GM19193 (cell line): ENCODE measurements around the gene GPR17.

Experiments
- POLR2A ChIP-seq: IDR thresholded peaks from 4 replicates; pipeline ENCODE4 v1.6.1; 2011; ENCODE audit not compliant: insufficient read depth, insufficient read length; ENCODE audit errors: extremely low read depth

The GPR17 gene

DNA sequence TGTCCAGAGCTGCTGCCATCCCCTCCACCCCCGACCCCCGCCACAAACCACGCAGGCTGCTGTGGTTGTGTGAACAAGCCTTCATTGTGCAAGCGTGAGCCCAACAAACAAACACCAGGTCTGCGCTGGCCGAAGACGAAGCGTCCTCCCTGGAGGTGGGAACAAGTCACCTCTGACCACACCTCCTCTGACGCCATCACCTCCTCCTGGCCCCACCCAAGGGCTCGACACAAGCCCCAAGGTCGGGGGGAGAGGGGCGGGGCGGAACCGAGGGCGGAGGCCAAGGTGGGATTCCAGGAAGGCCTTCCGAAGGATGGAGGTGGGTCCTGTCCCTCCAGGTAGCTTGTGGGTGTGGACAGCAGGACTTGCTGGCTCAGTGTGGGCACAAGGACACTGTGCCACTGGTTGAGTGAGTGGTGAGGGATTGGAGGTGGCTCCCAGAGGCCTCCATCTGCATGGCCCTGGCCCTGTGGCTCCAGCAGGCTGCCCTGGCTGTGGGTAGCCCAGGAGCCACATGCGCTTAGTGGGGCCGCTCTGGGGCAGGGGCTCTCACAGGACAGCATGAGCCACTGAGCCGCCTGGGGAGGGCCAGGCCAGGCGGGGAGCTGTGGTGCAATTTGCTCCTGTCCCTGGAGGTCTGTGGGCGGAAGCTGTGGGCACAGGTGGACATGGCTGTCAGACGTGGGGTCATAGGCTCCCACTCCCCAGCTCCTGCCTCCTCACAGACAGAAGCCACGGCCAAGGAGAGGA lies 7.4 kb upstream of the GPR17 start:
- TF ChIP-seq POLR2A = no peak

DNA sequence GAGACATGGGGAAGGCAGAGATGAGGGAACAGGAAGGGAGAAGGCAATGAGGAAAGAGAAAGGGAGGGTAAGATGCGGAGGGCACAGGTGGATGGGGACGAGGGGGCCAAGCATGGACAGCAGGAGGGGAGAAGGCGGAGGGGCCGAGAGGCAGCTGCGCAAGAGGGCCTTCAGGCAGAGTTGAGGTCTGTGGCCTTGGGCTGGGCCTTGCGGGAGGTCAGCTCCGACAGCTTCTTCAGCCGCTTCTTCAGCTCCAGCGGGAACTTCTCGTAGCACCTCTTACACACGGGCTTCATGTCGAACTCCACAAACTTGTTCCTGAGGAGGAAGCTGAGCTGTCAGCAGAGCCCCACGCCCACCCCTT lies 6.9 kb upstream of the GPR17 start:
- TF ChIP-seq POLR2A = no peak

DNA sequence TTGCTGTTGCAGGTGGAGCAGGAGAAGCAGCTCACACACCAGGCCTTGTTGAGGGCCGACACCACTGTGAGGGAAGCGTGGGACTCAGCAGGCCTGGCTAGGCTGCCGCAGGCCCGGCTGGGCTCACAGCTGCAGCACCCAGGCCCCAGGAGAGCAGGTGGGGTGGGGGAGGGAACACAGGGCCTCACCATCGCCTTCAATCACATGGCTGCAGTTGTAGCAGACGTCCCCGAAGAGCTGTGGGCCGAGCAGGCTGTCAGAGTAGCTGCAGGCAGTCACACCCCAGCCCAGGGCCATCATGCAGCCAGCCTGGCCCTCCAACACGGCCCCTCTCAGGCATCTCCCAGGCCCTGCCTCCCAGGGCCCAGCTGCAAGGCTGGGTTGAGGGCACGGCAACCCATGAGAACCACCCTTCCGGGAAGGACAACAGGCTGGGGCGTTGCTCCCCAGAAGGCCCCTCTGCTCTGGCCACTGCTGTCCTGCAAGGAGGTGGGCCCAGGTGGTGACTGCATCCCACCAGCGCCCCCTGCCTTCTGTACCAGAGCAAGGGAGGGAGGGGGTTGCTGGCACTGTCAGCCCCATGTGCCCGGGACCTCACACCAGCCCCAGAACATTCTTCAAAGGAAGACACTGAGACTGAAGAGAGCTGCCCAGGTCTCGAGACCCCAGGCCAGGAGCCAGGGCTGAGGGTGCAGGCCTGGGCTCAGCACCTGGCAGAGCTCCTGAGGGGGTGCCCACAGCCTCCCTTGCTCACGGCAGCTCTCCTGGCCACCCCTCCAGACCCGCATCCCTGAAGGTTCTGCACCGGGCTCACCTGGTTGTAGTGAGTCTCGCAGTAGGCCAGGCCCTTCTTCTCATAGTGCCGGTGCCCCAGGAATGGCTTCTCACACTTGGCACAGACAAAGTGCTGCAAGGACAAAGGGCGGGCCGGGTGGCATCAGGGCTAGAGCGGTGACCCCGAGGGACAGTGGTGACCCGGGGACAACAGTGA lies 5.6 kb upstream of the GPR17 start:
- no peak for TF ChIP-seq POLR2A

GRCh38 chr2:127641133-127641532 lies 4.8 kb upstream of the GPR17 start:
- TF ChIP-seq POLR2A = no peak

DNA sequence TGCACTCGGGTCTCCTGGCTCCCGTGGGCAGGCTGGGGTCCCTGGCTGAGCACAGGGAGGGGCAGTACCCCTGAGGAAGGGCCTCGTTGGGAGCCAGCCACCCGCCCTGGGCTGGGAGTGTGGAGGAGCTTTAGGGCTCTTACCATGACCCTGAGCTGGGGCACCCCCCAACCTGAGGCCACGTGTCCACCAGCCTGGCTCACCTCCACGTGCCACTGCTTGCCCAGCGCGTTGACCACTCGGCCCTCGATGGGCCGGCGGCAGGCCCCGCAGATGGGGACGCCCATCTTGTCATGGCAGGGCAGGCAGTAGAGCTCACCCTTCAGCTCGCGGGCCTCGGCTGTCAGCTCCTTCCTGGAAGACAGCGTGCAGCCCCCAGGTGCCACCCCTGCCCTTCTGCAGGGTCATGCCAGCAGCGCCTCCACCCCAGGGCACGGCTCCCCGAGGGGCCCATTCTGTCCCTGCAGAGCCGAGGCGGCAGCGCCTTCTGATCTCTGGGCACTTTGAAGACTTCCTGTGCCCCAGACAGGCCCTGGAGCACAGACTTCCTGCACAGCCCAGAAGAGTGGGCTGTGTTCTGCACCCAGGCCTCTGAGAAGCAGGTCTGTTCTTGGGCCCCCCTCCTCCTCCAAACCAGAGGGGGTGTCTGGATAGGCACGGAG lies 4.0 kb upstream of the GPR17 start:
- no peak for TF ChIP-seq POLR2A

DNA sequence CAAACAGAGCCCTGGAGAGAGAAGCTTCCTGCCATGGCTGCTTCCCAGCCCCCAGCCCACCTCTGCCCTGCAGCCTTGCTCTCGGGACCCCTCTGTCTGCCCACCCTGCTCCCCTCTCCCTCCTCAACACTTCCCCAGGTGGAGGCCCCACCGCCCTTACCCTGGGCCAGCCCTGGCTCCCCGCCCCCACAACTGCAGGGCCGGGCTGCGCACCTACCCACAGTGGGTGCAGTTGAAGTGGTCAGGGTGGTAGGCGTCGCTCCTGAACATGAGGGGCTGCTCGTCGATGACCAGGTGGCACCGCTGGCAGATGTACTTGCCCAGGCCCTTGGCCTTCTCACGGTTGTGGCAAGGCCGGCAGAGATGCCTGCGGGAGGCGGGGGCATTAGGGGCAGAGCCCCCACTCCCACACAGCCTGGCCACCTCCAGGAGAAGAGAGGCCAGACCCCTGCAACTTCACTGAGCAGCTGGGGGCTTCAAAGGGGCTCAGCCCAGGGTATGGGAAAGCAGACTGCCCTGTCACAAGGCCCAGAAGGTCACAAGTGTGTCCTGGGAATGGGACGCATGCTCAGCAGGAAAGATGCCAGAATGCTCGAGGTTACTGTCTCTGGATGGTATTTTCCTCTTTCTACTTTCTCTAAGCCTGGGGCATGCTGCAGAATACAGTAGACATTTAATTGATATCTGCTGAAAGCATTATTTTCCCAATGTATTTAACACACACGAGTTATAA lies 3.1 kb upstream of the GPR17 start:
- no peak for TF ChIP-seq POLR2A

DNA sequence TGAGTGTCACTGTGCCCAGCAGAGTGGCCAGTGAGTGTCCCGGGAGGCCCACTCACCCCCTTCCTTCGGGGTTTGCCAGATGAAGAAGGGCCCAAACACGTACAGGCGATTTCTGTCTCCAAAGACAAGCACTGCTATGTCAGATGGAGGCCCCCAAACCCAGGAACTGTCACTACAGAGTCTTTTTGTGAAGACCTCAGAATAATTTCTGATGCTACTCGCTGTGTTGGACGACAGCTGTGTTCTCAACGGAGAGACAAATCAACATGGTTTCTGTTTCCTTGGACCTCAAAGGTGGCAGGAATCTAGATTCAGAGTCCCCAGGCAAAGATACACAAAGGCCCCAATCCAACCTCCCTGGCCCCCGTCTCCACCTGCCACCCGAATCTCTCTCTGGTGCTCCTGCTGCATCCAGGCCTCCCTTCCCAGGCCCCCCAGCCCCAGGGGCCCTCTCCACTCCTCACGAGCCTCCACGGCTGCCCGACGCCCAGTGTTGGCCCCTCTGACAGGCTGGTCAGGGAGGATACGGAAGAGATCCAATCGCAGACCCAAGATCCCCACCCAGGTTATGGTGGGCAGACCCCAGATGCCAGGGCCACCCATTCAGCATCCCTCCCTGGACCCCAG lies 2.4 kb upstream of the GPR17 start:
- no peak for TF ChIP-seq POLR2A

GRCh38 chr2:127644066-127645025 lies 1.6 kb upstream of the GPR17 start:
- no peak for TF ChIP-seq POLR2A

- TF ChIP-seq POLR2A = no peak
These were observed 943 bp upstream of the GPR17 start for GRCh38 chr2:127645026-127645394.

DNA sequence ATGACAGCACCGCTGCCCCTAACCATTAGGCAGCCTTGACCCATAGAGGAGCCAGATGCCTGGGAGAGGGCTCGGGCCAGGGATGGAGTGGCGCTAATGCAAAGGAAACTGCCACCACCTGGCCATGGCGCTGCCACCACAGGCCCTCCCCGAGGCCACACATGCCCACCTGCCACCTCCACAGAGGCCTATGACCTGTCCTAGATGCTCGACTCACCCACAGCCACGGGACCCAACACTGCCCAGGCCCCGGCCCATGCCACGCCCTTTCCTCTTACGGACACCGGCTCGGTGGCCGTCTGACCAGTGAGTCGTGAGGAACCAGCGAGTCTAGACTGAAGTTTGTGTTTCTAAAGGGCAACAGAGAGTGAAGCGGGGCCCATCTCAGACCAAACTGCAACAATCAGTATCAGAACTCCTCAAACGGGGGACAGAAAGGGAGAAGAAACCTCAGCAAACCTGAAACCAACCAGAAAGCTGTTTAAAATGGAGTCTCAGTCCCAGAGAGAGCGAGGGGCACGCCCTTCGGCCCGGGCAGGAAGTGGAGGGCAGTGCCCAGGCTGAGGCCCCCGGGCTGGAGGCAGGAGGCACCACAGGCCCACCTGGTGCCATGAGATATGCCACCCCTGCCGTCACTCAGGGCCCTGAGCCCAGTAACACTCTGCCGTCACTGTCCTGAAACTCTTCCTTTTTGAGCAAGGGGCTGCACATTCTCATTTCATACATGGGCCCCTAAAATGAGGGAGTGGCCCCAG lies 711 bp downstream of the GPR17 start:
- no peak for TF ChIP-seq POLR2A

GRCh38 chr2:127647242-127648190 lies 1.6 kb downstream of the GPR17 start:
- no peak for TF ChIP-seq POLR2A

GRCh38 chr2:127648321-127648720 lies 2.4 kb downstream of the GPR17 start:
- TF ChIP-seq POLR2A = no peak

GRCh38 chr2:127649100-127649611 lies 3.2 kb downstream of the GPR17 start:
- TF ChIP-seq POLR2A = no peak
